Coronary artery (tissue), 2 donors: ENCODE data around the gene MRPS14.

Source experiments
- DNase-seq: peaks from one replicate; pipeline ENCODE4 v3.0.0-alpha.2; 2017; ENCODE audit warnings: low spot score
- H3K27ac ChIP-seq, 2 donors: fragments of 200-600 bp; sonication (generic); one replicate each; pipeline ENCODE4 v1.5.1; 2016 to 2019
- H3K4me3 ChIP-seq: fragments of 200-600 bp; sonication (generic); 2 replicates; pipeline ENCODE4 v1.5.1; 2016; ENCODE audit warnings: mild to moderate bottlenecking, moderate library complexity
- TF ChIP-seq, protein P1 (sequence below): fragments of 200-600 bp; sonication (generic); IDR thresholded peaks from one replicate; pipeline ENCODE4 v1.5.1; 2019; ENCODE audit warnings: antibody characterized with exemption

The MRPS14 gene

DNA sequence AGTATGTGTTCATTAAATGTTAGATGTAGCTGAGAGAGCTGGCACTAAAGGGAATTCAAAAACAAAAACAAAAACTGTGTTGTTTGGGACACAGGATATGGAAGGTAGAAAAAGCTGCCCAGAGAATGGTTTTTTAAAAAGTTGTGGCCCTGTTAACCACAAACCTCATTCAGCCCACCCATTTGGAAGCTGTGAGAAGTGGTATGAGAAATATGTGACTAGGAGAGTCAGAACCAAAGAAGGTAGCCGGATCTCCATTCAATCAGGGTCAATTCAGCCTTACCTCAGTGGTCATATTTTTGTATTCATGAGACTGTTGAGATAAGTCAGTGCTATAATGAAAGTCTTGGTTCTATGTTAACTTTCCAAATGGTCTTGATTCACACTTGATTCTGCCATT, 53.2 kb downstream of the MRPS14 start:
- H3K27ac ChIP-seq, result no peak overlapping the region
- no peak for DNase-seq
- TF ChIP-seq, protein P1, sequence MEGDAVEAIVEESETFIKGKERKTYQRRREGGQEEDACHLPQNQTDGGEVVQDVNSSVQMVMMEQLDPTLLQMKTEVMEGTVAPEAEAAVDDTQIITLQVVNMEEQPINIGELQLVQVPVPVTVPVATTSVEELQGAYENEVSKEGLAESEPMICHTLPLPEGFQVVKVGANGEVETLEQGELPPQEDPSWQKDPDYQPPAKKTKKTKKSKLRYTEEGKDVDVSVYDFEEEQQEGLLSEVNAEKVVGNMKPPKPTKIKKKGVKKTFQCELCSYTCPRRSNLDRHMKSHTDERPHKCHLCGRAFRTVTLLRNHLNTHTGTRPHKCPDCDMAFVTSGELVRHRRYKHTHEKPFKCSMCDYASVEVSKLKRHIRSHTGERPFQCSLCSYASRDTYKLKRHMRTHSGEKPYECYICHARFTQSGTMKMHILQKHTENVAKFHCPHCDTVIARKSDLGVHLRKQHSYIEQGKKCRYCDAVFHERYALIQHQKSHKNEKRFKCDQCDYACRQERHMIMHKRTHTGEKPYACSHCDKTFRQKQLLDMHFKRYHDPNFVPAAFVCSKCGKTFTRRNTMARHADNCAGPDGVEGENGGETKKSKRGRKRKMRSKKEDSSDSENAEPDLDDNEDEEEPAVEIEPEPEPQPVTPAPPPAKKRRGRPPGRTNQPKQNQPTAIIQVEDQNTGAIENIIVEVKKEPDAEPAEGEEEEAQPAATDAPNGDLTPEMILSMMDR, result no peak
- no peak overlapping the region for H3K4me3 ChIP-seq

DNA sequence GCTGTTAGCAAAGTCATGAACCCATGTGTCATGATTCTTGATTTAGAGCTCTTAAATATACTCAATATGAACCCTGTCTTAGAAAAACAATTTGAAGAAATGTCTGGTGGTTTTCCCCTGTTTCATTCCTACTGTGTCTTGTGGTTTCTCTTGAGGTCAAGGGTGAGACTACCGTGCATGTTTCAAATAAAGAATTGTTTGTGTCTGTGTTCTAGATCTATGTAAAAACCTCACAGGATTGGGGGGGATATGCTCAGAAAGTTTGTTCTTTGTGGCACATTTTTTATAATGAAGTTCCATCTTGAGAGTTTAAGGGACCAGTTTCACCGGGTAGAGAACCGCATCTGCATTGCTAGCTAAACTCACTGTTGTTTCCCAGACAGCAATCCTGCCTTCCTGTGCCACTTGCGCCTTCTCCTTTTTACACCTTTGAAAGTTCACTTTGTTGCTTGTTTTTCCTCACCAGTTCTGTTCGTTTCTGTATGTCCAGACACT, 54.4 kb downstream of the MRPS14 start:
- TF ChIP-seq, protein P1, result no peak

DNA sequence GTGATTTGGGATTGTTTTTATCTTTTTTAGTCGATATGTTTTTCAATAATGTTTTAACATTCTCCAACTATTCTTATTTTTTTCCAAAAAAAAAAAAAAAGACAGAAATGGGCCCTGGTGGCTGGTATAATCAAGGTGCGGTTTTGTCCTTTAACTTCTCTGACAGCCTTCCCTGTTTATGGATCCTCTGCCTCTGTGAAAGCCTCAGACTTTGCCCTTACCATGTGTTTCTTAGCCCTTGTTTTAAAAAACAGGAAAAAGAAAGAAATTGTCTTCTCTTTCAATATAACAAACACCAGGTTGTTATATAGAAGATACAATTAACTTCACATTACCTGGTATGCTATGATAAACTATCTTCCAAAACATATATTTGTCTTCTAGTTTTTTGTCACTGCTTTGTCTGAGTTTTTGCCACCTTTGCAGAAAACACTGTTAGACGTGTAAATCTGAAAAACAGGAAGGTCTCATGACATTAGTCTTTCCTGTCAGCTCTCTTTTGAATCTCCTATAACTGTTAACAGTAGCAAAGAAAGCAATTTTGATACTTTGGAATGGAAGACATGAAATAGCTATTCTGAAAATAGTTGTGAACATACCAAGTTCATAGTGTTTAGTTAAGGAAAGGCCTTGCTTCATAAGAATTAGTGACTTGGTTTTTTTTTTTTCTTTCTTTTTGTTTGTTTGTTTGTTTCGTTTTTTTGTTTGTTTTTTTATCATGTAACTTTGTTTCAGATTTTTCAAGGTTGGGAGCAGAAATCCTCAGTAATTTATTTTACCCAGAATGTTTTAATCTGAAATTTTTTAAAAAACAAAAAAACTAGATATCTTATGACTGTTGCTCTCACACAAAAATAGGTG, 55.1 kb downstream of the MRPS14 start:
- H3K4me3 ChIP-seq, result no peak overlapping the region
- peak overlapping the region; percentile 9 to 23 for H3K27ac ChIP-seq

More for the DNA sequence above, 54.4 kb downstream of the MRPS14 start:
- peak overlapping the region in 1 of 2 donors; percentile 57 for H3K27ac ChIP-seq
- no peak for DNase-seq
- no peak overlapping the region for H3K4me3 ChIP-seq

DNA sequence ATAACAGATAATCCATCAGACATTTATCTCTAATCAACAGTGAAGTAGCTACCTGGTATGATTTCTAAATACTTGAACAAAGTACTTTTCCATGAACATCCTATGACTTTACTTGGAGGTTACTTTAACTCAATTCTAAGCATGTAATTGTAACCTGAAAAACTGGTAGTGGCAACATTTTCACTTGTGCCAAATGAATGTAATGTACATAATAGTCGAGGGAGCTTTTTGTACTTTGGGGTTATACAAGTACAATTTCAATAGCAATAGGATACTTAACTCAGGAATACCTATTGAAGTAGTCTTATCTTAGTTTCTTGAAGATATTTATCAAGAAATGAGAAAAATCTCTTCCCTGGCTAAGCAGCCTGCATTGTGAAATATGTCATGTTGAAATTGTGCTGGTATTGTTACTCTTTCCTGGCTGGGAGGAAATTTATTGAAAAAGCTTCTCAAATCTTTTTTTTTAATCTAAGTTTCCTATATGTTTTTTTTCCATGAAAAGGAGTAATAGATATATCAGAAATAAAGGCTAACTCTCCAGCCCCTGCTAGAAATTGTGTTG, 57.1 kb downstream of the MRPS14 start:
- TF ChIP-seq, protein P1, result no peak
- H3K27ac ChIP-seq, result peak overlapping the region; percentile 40 to 82
- peak overlapping the region; percentile 51 for H3K4me3 ChIP-seq
- DNase-seq, result no peak

More for the DNA sequence above, 55.1 kb downstream of the MRPS14 start:
- DNase-seq, result no peak
- TF ChIP-seq, protein P1, result no peak

- TF ChIP-seq, protein P1, result no peak
- DNase-seq, result no peak
- peak overlapping the region; percentile 40 to 82 for H3K27ac ChIP-seq
- peak overlapping the region; percentile 51 for H3K4me3 ChIP-seq
Observed at GRCh38 chr1:174965362-174966007, 57.7 kb downstream of the MRPS14 start.

- TF ChIP-seq, protein P1, result no peak
- DNase-seq, result no peak
- H3K27ac ChIP-seq, result peak overlapping the region; percentile 40 to 82
- H3K4me3 ChIP-seq, result peak overlapping the region; percentile 51
Observed at GRCh38 chr1:174964972-174965361, 58.3 kb downstream of the MRPS14 start.
